ENCODE results near the gene ADAMTSL3.

DNA sequence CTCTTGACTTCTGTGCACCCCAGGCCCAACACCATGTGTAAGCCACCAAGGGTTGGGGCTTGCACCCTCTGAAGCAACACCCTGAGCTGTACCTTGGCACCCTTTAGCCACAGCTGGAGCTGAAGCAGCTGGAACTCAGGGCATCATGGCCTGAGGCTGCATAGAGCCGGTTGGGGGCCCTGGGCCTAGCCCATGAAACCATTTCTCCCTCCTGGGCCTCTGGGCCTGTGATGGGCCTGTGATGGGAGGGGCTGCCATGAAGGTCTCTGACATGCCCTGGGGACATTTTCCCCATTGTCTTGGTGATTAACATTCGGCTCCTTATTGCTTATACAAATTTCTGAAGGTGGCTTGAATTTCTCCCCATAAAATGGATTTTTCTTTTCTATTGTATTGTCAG, 22.4 kb upstream of the ADAMTSL3 start:
- TF ChIP-seq, protein P1, sequence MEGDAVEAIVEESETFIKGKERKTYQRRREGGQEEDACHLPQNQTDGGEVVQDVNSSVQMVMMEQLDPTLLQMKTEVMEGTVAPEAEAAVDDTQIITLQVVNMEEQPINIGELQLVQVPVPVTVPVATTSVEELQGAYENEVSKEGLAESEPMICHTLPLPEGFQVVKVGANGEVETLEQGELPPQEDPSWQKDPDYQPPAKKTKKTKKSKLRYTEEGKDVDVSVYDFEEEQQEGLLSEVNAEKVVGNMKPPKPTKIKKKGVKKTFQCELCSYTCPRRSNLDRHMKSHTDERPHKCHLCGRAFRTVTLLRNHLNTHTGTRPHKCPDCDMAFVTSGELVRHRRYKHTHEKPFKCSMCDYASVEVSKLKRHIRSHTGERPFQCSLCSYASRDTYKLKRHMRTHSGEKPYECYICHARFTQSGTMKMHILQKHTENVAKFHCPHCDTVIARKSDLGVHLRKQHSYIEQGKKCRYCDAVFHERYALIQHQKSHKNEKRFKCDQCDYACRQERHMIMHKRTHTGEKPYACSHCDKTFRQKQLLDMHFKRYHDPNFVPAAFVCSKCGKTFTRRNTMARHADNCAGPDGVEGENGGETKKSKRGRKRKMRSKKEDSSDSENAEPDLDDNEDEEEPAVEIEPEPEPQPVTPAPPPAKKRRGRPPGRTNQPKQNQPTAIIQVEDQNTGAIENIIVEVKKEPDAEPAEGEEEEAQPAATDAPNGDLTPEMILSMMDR (IDR thresholded peaks at IDR 0.05; ENCODE audit: insufficient read depth, low read length, poor library complexity, severe bottlenecking), result no peak
- TF ChIP-seq EZH2phosphoT487 (conservative IDR thresholded peaks at IDR 0.05; ENCODE audit: low read length), result no peak

Measured in SU-DHL-6 (cell line).